ENCODE results near the gene RPUSD1. TPM values are rescaled to one million over a fixed set of nuclear protein-coding genes. Genes with fewer than 3 reads are reported as not detected.
A peak's percentile ranks its signal among the peaks of the same experiment; 100 is the strongest.

RPUSD1 gene
- total and polyA plus RNA-seq, 12 donors, result 1.1 to 40.1 (median 20.4) TPM

GRCh38 chr16:789191-789850 lies 1.1 kb upstream of the RPUSD1 start:
- peak overlapping the region in 2 of 4 donors; percentile 24 to 100 for H3K4me3 ChIP-seq
- no peaks in the 10 kb centered on the region for H3K9me3 ChIP-seq (replicated peaks in 1 of 3)
- peak in 1 of 7 donors; percentile 29 for DNase-seq
- H3K27me3 ChIP-seq, result no peaks in the 10 kb centered on the region
- H3K27ac ChIP-seq, result no peak overlapping the region
- TF ChIP-seq POLR2A (IDR thresholded peaks at IDR 0.05), result no peak
- no peak for TF ChIP-seq CTCF (IDR thresholded peaks at IDR 0.05)
- peaks cover 10 to 18% of the 10 kb centered on the region in 2 donors for H3K4me1 ChIP-seq (replicated peaks in 1 of 2)
- 68 to 93% (median 68%) methylated on average over 3 to 33 of the region's 33 CpGs for WGBS, 4 donors
- H3K36me3 ChIP-seq (replicated peaks in 1 of 2), result peaks cover 0 to 11% of the 10 kb centered on the region in 2 donors
- intact Hi-C loops (cut with DNase I), result loop anchor here in 1 of 2 donors (5.0 kb wide), 1 partner anchor 77 kb away; no protein-coding TSS in a partner anchor

- H3K4me3 ChIP-seq, result peak within 1 kb of the TSS; percentile 56 to 100 (median 91)
- H3K9me3 ChIP-seq (replicated peaks in 1 of 3), result no peaks in the 10 kb centered on the region
- no peaks in the 10 kb centered on the region for H3K27me3 ChIP-seq
- H3K36me3 ChIP-seq (replicated peaks in 1 of 2), result peaks cover 0 to 11% of the 10 kb centered on the region in 2 donors
- peak; percentile 89 to 95 (median 93) for DNase-seq
- peaks cover 16 to 22% of the 10 kb centered on the region in 2 donors for H3K4me1 ChIP-seq (replicated peaks in 1 of 2)
- WGBS, 4 donors, result 0 to 1% methylated on average over 90 to 97 of the region's 97 CpGs; no CpG with 5 or more reads in 2 of the 4 donors
- intact Hi-C loops (cut with DNase I), result loop anchor here in 1 of 2 donors (5.0 kb wide), 1 partner anchor 76 kb away; no protein-coding TSS in a partner anchor
- peak within 1 kb of the TSS in 3 of 5 donors; percentile 59 to 88 (median 64) for H3K27ac ChIP-seq
- TF ChIP-seq CTCF (IDR thresholded peaks at IDR 0.05), result no peak
- no peak for TF ChIP-seq POLR2A (IDR thresholded peaks at IDR 0.05)
Observed at GRCh38 chr16:788399-789126, 382 bp upstream of the RPUSD1 start, which contains the start of gene CHTF18. Gene CHTF18, plus strand, starts transcription at chr16:788620. Its CDS starts 65 bp downstream, at chr16:788685.

GRCh38 chr16:787321-787966 lies 737 bp downstream of the RPUSD1 start:
- H3K36me3 ChIP-seq (replicated peaks in 1 of 2), result peaks cover 0 to 11% of the 10 kb centered on the region in 2 donors
- H3K27ac ChIP-seq, result peak overlapping the region in 2 of 5 donors; percentile 64 to 88
- peaks cover 17 to 22% of the 10 kb centered on the region in 2 donors for H3K4me1 ChIP-seq (replicated peaks in 1 of 2)
- H3K4me3 ChIP-seq, result peak overlapping the region; percentile 56 to 100 (median 91)
- intact Hi-C loops (cut with DNase I), result loop anchor here in 1 of 2 donors (5.0 kb wide), 1 partner anchor 75 kb away; no protein-coding TSS in a partner anchor
- 3 to 73% (median 35%) methylated on average over 7 to 47 of the region's 47 CpGs for WGBS, 4 donors
- DNase-seq, result peak in 1 of 7 donors; percentile 36
- H3K27me3 ChIP-seq, result peaks cover 1% of the 10 kb centered on the region
- no peaks in the 10 kb centered on the region for H3K9me3 ChIP-seq (replicated peaks in 1 of 3)
- no peak for TF ChIP-seq CTCF (IDR thresholded peaks at IDR 0.05)
- no peak for TF ChIP-seq POLR2A (IDR thresholded peaks at IDR 0.05)
